Glomerular visceral epithelial cell (primary cell): ENCODE data around the gene IRF5.

Source experiments
- DNase-seq: peaks from one replicate; pipeline ENCODE4 v3.0.0-alpha.2; 2016; ENCODE audit errors: extremely low spot score

IRF5 gene

GRCh38 chr7:128920913-128921582 lies 16.7 kb upstream of the IRF5 start:
- peak; percentile 53 for DNase-seq

GRCh38 chr7:128921866-128922440 lies 15.8 kb upstream of the IRF5 start:
- no peak for DNase-seq

DNA sequence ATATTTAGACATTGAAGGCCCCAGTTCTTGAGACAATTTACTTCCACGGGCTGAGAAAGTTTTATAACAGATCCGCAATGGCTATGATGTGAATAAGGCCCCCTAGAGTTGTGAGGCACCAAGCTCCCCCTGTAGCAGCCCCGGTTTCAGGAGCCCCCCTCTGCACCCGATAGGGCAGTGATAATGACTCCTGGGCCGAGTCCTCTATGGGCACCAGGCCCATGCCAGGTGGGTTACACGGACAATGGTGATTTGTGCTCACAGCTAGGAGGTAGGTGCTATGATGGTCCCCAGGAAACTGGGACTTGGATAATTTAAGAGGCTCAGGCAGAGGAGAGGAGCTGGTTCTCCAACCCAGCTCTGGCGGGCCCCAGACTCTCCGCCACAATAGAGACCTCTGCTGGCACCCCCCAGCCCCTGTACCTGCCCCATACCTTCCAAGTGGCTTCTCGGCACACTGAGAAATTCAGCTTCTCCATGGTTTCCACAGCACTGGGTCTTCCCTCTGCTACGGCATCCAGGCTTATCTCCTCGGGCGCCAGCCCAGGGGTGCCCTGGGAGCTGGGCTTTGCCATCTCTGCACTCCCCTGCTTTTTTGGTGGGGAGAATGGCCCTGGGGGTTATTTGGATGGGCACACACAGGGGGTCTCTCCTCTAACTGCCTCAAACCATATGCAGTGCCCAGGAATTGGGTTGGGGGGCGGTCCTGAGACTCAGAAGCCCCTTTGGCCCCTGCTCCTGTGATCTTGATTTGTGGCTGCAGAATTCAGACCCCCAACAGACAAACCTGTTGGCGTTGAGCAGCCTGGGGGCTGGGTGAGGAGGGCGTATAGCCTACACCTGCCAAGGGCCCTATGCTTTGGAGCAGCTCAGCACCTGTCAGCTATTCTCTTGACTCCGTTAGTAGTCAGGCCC lies 15.0 kb upstream of the IRF5 start:
- no peak for DNase-seq

- no peak for DNase-seq
Observed at GRCh38 chr7:128923411-128923800, 14.3 kb upstream of the IRF5 start.

GRCh38 chr7:128924707-128925588 lies 12.8 kb upstream of the IRF5 start:
- DNase-seq = no peak

- DNase-seq = no peak
Observed at GRCh38 chr7:128928159-128928813, 9.4 kb upstream of the IRF5 start.

DNA sequence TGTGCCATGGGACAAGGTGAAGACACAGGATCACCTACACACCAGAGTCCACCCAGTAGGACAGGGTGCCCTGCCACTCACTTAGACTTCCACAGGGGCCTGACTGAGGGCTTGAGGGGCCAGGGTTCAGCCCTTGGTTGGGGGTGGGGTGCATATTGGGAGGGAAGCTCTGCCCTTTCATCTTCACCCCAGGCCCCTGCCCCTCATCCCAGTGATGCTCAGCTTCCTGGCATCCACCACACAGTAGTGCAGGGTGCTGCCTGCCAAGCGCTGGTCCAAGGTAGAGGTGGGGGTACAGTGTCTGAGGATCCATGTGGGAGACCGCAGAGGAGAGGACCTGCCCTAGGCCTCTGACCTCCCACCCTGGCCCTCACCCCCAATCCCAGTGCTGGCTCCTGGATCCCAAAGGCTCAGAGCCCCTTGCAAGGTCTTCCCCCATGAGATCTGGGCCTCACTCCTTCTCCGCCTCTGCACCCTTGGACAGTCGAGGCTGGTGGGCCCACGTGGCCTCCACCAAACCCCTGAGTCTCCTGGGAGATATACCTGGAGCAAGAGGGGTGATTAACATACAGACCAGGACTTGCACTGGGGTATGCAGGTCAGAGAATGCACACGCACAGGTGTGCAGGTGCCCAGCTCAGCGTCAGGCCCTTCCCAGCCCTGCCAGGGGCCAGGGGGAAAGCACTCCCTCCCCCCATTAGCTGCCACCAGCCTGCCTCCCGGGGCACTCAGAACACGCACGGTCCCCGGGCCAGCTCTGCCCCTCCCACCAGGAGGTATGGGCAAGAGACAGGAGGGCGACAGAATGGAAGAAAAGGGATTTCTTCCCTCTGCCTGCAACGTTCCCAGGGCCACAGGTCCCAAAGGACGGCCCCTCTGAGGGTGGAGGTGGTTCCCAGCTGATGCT lies 8.6 kb upstream of the IRF5 start:
- no peak for DNase-seq

GRCh38 chr7:128931190-128931798 lies 6.4 kb upstream of the IRF5 start:
- DNase-seq = no peak

DNA sequence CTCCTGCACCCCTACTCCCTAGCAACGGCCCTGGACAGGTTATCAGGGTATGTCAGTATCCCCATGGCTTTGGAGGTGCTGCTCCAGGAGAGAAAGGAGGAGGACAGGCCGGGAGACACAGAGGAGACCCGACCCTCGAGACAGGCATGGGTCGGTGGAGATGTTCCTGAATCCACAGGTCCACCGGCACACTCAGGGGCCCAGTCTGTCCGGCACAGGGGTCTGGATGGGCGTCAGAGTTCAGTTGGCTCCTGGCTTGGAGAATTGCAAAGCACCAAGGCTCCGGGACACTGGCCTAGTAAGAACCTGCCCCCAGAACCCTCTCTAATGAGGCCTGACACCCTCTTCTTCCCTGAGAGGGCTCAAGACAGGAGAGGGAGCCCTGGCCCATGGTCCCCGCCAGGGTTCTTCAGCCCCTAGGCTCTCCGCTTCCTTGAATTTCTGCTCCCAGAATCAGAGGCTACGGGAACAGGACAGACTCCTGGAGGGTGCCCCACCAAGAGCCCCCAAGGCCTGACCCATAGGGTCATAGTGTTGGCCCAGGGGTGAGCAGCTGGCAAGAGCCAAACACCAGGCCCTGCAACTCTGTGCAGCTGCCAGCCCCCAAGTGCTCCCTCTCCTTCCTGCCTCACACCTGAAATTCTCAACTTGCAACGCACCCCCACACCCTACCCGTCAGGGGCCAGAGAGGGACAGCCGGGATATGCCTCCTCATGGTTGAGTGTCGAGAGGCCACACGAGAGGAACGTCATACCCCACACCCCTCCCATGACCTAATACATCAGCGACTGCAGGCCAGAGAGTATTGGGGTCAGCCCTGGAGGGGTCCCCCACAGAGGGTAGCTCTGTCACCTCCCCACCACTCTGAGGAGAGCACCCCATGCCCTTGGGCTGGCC lies 5.5 kb upstream of the IRF5 start:
- DNase-seq = no peak

GRCh38 chr7:128932862-128933179 lies 4.9 kb upstream of the IRF5 start:
- DNase-seq = no peak

GRCh38 chr7:128933180-128933891 lies 4.4 kb upstream of the IRF5 start:
- no peak for DNase-seq

- DNase-seq = no peak
Observed at GRCh38 chr7:128934361-128935341, 3.1 kb upstream of the IRF5 start.

DNA sequence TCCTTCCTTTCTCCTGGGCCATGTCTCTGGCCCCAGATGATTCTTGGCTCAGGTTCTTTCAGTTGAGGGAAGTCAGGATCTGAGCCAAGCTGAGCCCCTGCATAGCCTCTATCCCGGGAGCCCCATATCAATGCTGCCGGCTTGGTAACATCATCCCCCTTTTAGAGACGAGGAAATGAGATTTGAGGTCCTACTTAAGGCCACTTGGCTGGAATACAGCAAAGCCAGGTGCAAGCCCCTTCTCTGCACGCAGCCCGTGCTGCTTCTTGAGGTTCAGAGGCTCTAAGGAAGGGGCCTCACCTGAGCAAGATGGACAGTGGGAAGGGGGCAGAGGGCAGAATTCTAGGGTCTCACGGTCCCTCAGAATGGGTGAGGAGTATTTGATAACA lies 2.4 kb upstream of the IRF5 start:
- no peak for DNase-seq

DNA sequence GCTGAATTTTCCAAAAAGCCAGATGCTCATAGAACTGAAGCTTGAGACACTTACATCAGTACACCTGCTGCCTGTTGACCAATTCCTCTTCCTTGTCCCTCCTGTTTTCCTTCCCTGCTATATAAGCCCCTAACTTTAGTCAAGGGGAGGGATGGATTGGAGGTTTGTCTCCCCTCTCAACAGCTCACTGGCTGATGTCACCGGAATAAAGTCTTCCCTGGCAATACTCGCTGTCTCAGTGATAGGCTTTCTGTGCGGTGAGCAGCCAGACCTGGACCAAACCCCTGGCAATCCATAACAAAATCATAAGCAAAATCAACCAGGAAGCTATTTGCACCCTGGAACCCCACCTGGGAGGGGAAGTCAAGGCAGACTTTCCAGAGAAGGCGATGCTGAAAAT lies 929 bp upstream of the IRF5 start:
- no peak for DNase-seq

- DNase-seq = no peak
Observed at GRCh38 chr7:128937271-128937646, 468 bp upstream of the IRF5 start.

GRCh38 chr7:128938544-128939074 lies 882 bp downstream of the IRF5 start:
- no peak for DNase-seq
